PC-3 (cell line): ENCODE measurements around the gene PDIA5. TPM values are rescaled to one million over a fixed set of nuclear protein-coding genes. Genes with fewer than 3 reads are reported as not detected.
A peak's percentile ranks its signal among the peaks of the same experiment; 100 is the strongest.

ENCODE experiments used
- ATAC-seq: fragments of 200-7000 bp; cut with Tn5 transposase; 2 replicates; pipeline ENCODE4 v1.9.1; 2020; ENCODE audit warnings: mild to moderate bottlenecking, moderate library complexity
- BruUV-seq: library from RNA; stranded (reverse); fragments of 400-500 nt; replicated peaks from 2 replicates; lab custom pipeline; 2021; lab: Mats Ljungman, UMichigan
- CTCF ChIA-PET: fragments of 300-600 bp; sonication (Branson Sonifier 250); formaldehyde crosslinking; loops from one replicate; lab custom pipeline; 2022; ENCODE audit warnings: antibody characterized with exemption; lab: Charles Lee
- POLR2A ChIA-PET: fragments of 300-600 bp; sonication (Branson Sonifier 250); formaldehyde crosslinking; loops from one replicate; lab custom pipeline; 2022; ENCODE audit warnings: antibody characterized with exemption; ENCODE audit not compliant: unreplicated experiment; lab: Charles Lee
- DNase-seq: peaks from one replicate; pipeline ENCODE4 v3.0.0-alpha.2; 2015
- H2AFZ ChIP-seq: fragments of 300-600 bp; sonication (generic); 2 replicates; pipeline ENCODE4 v1.6.0; 2016; ENCODE audit warnings: antibody characterized with exemption, low read length
- H3F3A ChIP-seq: fragments of 300-600 bp; sonication (generic); one replicate; pipeline ENCODE4 v1.6.0; 2017; ENCODE audit warnings: antibody characterized with exemption, low read length, control low read depth, mild to moderate bottlenecking; ENCODE audit not compliant: unreplicated experiment
- H3K27ac ChIP-seq: fragments of 300-600 bp; sonication (generic); 2 replicates; pipeline ENCODE4 v1.5.1; 2016; ENCODE audit warnings: mild to moderate bottlenecking, low read length
- H3K27me3 ChIP-seq: fragments of 300-600 bp; sonication (generic); 2 replicates; pipeline ENCODE4 v1.6.1; 2016; ENCODE audit warnings: low read length, mixed read lengths
- H3K36me3 ChIP-seq: fragments of 300-600 bp; sonication (generic); 2 replicates; pipeline ENCODE4 v1.6.1; 2016; ENCODE audit warnings: low read depth, mixed run types, low read length, mixed read lengths
- H3K4me1 ChIP-seq: fragments of 300-600 bp; sonication (generic); 2 replicates; pipeline ENCODE4 v1.5.1; 2016; ENCODE audit warnings: low read length; ENCODE audit not compliant: insufficient read depth
- H3K4me2 ChIP-seq: fragments of 300-600 bp; sonication (generic); 2 replicates; pipeline ENCODE4 v1.6.0; 2016; ENCODE audit warnings: low read length
- H3K4me3 ChIP-seq: fragments of 300-600 bp; sonication (generic); 2 replicates; pipeline ENCODE4 v1.5.1; 2016; ENCODE audit warnings: mild to moderate bottlenecking, low read length, mixed read lengths
- H3K79me2 ChIP-seq: fragments of 300-600 bp; sonication (generic); 2 replicates; pipeline ENCODE4 v1.6.1; 2017; ENCODE audit warnings: low read length, mixed read lengths
- H3K9ac ChIP-seq: fragments of 300-600 bp; sonication (generic); 2 replicates; pipeline ENCODE4 v1.6.0; 2016; ENCODE audit warnings: mild to moderate bottlenecking, low read length
- H3K9me2 ChIP-seq: fragments of 300-600 bp; sonication (generic); replicated peaks from 2 replicates; pipeline ENCODE4 v1.6.1; 2016; ENCODE audit warnings: mixed run types, low read length, mixed read lengths
- H3K9me3 ChIP-seq: fragments of 300-600 bp; sonication (generic); 2 replicates; pipeline ENCODE4 v1.6.1; 2016; ENCODE audit warnings: low read length, mixed read lengths
- H4K20me1 ChIP-seq: fragments of 300-600 bp; sonication (generic); 2 replicates; pipeline ENCODE4 v1.6.1; 2016; ENCODE audit warnings: low read length, mixed read lengths
- EZH2 ChIP-seq: fragments of 300-600 bp; sonication (generic); IDR thresholded peaks from one replicate; pipeline ENCODE4 v1.6.1; 2017; ENCODE audit warnings: antibody characterized with exemption, mild to moderate bottlenecking, low read length; ENCODE audit not compliant: unreplicated experiment
- EZH2phosphoT487 ChIP-seq: fragments of 300-600 bp; sonication (generic); IDR thresholded peaks from 2 replicates; pipeline ENCODE4 v1.6.1; 2018; ENCODE audit warnings: mild to moderate bottlenecking, antibody characterized with exemption, low read length, borderline replicate concordance
- intact Hi-C: fragments of 100-400 bp; cut with micrococcal nuclease; formaldehyde crosslinking; loops from 2 replicates; pipeline ENCODE4 v1.9.0; 2023
- total RNA-seq: library from RNA; depleted of rRNA; stranded (reverse); fragments of >200 nt; gene quantifications from 2 replicates; pipeline ENCODE4 v1.2.3, GENCODE V29; 2014
- TF ChIP-seq, protein P1 (sequence below): fragments of 300-600 bp; sonication (generic); conservative IDR thresholded peaks from 2 replicates; pipeline ENCODE4 v1.5.1; 2017; ENCODE audit warnings: antibody characterized with exemption, low read depth, mild to moderate bottlenecking, low read length

Gene PDIA5
- total RNA-seq, 1 experiment from 2014 or later, result 24.6 TPM

DNA sequence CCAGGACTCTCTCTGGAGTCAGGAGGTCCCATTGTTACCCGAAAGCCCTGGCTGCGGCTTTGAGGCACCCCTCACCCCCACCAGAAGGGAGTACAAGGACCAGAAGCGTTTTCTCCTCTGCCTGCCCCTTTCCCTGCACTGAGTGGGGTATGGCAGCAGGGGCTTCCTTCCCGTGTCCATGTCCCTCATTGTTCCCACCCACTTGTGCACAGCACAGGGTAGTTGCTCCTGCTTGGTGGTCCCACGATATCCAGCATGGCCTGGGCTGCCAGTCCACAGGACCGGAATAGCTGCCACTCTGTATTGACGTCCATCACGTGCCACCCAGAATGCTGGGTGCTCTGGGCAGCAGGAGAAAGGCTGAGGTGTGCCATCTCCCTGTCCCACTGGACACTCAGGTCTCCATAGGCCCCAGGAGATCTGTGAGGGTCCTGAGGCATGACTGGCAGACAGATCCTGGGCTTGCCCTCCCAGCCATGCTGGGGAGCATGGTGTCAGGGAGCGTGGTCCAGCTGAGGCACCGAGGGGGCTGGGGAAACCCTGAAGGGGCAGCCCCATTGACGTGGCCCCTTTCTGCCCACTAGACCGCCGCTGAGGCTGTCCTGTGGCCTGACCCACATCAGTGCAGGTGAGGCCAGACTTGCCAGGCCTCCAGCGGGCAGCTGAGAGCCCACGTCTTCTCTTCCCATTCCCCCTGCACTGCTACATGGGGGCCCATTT is 89.6 kb downstream of the PDIA5 start:
- Histone ChIP-seq H3K4me3 (no peak overlapping the region), H3K4me1 (peaks cover 18% of the 10 kb centered on the region), H4K20me1 (0 out of 2 replicates have a peak, but pooled peaks cover 3% of the 10 kb centered on the region), H2AFZ (no peak overlapping the region), H3K9me3 (no peaks in the 10 kb centered on the region), H3K79me2 (no peaks in the 10 kb centered on the region), H3K27ac (no peak overlapping the region), H3K4me2 (no peak overlapping the region), H3K9ac (no peak overlapping the region), H3K36me3 (peaks cover 31% of the 10 kb centered on the region; the same call in 1 of the 2 replicates), H3K9me2 (no peaks in the 10 kb centered on the region), H3F3A (no peaks in the 10 kb centered on the region), H3K27me3 (no peaks in the 10 kb centered on the region)
- DNase-seq (no peak), ATAC-seq (no peak)
- TF ChIP-seq EZH2 (no peak), EZH2phosphoT487 (no peak)
- TF ChIP-seq, protein P1, sequence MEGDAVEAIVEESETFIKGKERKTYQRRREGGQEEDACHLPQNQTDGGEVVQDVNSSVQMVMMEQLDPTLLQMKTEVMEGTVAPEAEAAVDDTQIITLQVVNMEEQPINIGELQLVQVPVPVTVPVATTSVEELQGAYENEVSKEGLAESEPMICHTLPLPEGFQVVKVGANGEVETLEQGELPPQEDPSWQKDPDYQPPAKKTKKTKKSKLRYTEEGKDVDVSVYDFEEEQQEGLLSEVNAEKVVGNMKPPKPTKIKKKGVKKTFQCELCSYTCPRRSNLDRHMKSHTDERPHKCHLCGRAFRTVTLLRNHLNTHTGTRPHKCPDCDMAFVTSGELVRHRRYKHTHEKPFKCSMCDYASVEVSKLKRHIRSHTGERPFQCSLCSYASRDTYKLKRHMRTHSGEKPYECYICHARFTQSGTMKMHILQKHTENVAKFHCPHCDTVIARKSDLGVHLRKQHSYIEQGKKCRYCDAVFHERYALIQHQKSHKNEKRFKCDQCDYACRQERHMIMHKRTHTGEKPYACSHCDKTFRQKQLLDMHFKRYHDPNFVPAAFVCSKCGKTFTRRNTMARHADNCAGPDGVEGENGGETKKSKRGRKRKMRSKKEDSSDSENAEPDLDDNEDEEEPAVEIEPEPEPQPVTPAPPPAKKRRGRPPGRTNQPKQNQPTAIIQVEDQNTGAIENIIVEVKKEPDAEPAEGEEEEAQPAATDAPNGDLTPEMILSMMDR, result no peak
- ChIA-PET CTCF (no interaction called here), POLR2A (no interaction called here)
- no TSS peak for BruUV-seq
- intact Hi-C loops, result loop anchor here (2.0 kb wide), 1 partner anchor 102 kb away; no protein-coding TSS in a partner anchor

- no peaks in the 10 kb centered on the region for H3K9me3 ChIP-seq
- no peak overlapping the region for H3K27ac ChIP-seq
- ATAC-seq (peak; percentile 54), DNase-seq (no peak)
- no peak overlapping the region for H3K9ac ChIP-seq
- no peaks in the 10 kb centered on the region for H3K9me2 ChIP-seq
- H3K4me3 ChIP-seq, result no peak overlapping the region
- no TSS peak for BruUV-seq
- H3K36me3 ChIP-seq, result peaks cover 37% of the 10 kb centered on the region; the same call in 1 of the 2 replicates
- H2AFZ ChIP-seq, result no peak overlapping the region
- no peaks in the 10 kb centered on the region for H3K79me2 ChIP-seq
- TF ChIP-seq, protein P1, result no peak
- no peak for TF ChIP-seq EZH2
- no peak for TF ChIP-seq EZH2phosphoT487
- H3K4me1 ChIP-seq, result peaks cover 18% of the 10 kb centered on the region
- intact Hi-C loops, result loop anchor here (2.0 kb wide), 1 partner anchor 102 kb away; no protein-coding TSS in a partner anchor
- H3K4me2 ChIP-seq, result no peak overlapping the region
- 0 out of 2 replicates have a peak, but pooled peaks cover 3% of the 10 kb centered on the region for H4K20me1 ChIP-seq
- H3F3A ChIP-seq, result no peaks in the 10 kb centered on the region
- CTCF ChIA-PET, result no interaction called here
- no peaks in the 10 kb centered on the region for H3K27me3 ChIP-seq
- POLR2A ChIA-PET, result no interaction called here
Observed at GRCh38 chr3:123157209-123157597, 90.4 kb downstream of the PDIA5 start.
